ENCODE measurements around the gene SFTPB. TPM values are rescaled to one million over a fixed set of nuclear protein-coding genes. Genes with fewer than 3 reads are reported as not detected.

SFTPB gene
- total RNA-seq, 4 donors from 2014 or later = not detected

DNA sequence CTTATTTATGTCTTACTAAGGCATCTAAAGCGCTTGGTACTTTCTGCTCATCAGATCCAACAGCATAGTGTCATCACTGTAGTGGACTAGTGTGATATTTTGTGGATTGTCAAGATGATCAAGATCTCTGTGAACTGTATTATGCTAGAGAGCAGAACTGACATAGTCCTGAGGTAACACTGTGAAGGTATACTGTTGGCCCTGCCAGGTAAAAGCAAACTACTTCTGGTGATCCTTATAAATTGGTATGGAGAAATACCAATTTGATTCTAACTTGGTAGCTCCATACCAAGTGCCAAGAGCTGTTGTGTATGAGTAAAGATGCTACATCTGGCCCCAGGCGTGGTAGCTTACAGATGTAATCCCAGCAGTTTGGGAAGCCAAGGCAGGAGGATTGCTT lies 15.9 kb downstream of the SFTPB start:
- 100% methylated on average over 2 of the region's 2 CpGs for WGBS, 2 donors
- DNase-seq (ENCODE audit: low spot score in 2 of 2) = no peak
- H3K4me3 ChIP-seq (ENCODE audit: low read depth, poor library complexity, severe bottlenecking) = no peak overlapping the region
- intact Hi-C loops (cut with DNase I; ENCODE audit: low total_unique reads) = no loop called here
- TF ChIP-seq CTCF (IDR thresholded peaks at IDR 0.05) (no peak), POLR2A (IDR thresholded peaks at IDR 0.05) (no peak)

DNA sequence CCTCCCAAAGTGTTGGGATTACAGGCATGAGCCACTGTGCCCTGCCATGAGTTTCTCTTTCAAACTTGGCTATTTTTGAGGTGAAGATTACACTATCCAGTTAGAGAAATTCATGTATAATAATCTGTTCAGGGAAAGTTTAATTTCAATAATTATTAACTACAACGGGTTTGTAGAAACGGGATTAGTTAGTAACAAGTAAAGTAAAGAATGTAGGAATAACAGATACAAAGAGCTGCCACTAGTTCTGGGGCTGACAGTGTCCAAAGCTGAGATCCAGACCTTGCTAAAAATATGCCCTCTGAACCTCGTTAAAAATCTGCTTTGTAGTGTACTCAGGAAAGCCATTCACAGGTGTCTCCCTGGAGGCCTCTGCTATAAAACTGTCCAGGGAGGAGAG lies 16.9 kb downstream of the SFTPB start:
- H3K4me3 ChIP-seq (ENCODE audit: low read depth, poor library complexity, severe bottlenecking) = no peak overlapping the region
- TF ChIP-seq CTCF (IDR thresholded peaks at IDR 0.05) (no peak), POLR2A (IDR thresholded peaks at IDR 0.05) (no peak)
- intact Hi-C loops (cut with DNase I; ENCODE audit: low total_unique reads) = no loop called here
- no peak for DNase-seq (ENCODE audit: low spot score in 2 of 2)
- WGBS, 2 donors = 82 to 86% methylated on average over 3 of the region's 3 CpGs

DNA sequence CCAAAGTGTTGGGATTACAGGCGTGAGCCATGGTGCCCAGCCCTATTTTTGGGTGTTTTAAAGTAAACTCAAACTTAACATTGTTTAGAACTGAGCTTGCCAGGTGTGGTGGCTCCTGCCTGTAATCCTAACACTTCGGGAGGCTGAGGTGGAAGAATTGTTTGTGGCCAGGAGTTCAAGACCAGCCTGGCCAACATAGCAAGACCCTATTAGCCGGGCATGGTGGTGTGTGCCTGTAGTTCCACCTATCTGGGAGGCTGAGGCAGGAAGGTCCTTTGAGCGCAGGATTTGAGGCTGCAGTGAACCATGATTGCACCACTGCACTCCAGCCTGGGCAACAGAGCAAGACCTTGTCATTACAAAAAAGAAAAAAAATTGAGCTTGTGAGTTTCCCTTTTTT lies 17.5 kb downstream of the SFTPB start:
- intact Hi-C loops (cut with DNase I; ENCODE audit: low total_unique reads) = no loop called here
- WGBS, 2 donors = 94 to 99% methylated on average over 4 of the region's 4 CpGs
- no peak overlapping the region for H3K4me3 ChIP-seq (ENCODE audit: low read depth, poor library complexity, severe bottlenecking)
- TF ChIP-seq CTCF (IDR thresholded peaks at IDR 0.05) = no peak
- no peak for TF ChIP-seq POLR2A (IDR thresholded peaks at IDR 0.05)
- DNase-seq (ENCODE audit: low spot score in 2 of 2) = no peak

GRCh38 chr2:85649201-85650190 lies 18.5 kb downstream of the SFTPB start:
- no peak for DNase-seq (ENCODE audit: low spot score in 2 of 2)
- no peak for TF ChIP-seq CTCF (IDR thresholded peaks at IDR 0.05)
- TF ChIP-seq POLR2A (IDR thresholded peaks at IDR 0.05) = no peak
- H3K4me3 ChIP-seq (ENCODE audit: low read depth, poor library complexity, severe bottlenecking) = no peak overlapping the region
- intact Hi-C loops (cut with DNase I; ENCODE audit: low total_unique reads) = loop anchor here (10.0 kb wide), 1 partner anchor 165 kb away; no protein-coding TSS in a partner anchor
- WGBS, 2 donors = 83 to 85% methylated on average over 9 of the region's 9 CpGs

DNA sequence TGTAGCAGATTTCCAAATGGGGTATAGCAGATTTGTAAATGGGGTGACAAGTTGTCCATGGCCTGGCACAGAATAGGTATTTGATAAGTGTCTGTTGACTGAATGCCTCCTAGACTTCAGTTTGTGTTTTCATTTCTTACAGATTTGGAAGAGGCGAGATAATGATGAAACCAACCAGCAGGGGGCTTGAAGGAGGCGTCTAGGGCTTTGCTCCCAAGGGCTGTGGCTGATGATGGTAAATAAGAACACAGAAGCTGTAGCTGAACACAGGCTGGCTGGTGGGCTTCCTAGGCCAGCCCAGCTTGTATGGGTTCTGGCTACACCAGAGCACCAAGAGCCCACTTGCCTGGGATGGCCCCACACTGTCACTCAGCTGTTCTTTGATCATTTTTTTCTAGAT lies 19.4 kb downstream of the SFTPB start:
- TF ChIP-seq POLR2A (IDR thresholded peaks at IDR 0.05) (no peak), CTCF (IDR thresholded peaks at IDR 0.05) (no peak)
- no peak overlapping the region for H3K4me3 ChIP-seq (ENCODE audit: low read depth, poor library complexity, severe bottlenecking)
- no peak for DNase-seq (ENCODE audit: low spot score in 2 of 2)
- 55 to 58% methylated on average over 2 of the region's 2 CpGs for WGBS, 2 donors
- intact Hi-C loops (cut with DNase I; ENCODE audit: low total_unique reads) = loop anchor here (10.0 kb wide), 1 partner anchor 166 kb away; no protein-coding TSS in a partner anchor
